GM20000 (cell line): ENCODE results near the gene MAGEA9.
"Not testable (repeated sequence)": the region's sequence is repeated elsewhere in the genome, so short reads cannot be mapped to it uniquely, and the experiment has no call there.

Experiments used
- DNase-seq: peaks from one replicate; pipeline ENCODE4 v3.0.0; 2012; ENCODE audit warnings: low spot score
- CTCF ChIP-seq: IDR thresholded peaks from 2 replicates; pipeline ENCODE4 v1.5.1; 2012; ENCODE audit warnings: mild to moderate bottlenecking, control low read depth; ENCODE audit errors: extremely low read depth, missing control alignments

The MAGEA9 gene

GRCh38 chrX:149831473-149831872 is 49.7 kb downstream of the MAGEA9 start:
- TF ChIP-seq CTCF = no peak
- DNase-seq = no peak

- not testable (repeated sequence) for DNase-seq
Observed at GRCh38 chrX:149836728-149837127, 55.0 kb downstream of the MAGEA9 start.

GRCh38 chrX:149837167-149837566 is 55.4 kb downstream of the MAGEA9 start:
- TF ChIP-seq CTCF = no peak
- DNase-seq = no peak
